Tibial nerve (tissue), 4 donors: ENCODE data around the gene ZFC3H1. TPM values are rescaled to one million over a fixed set of nuclear protein-coding genes. Genes with fewer than 3 reads are reported as not detected.
"Not testable (repeated sequence)": the region's sequence is repeated elsewhere in the genome, so short reads cannot be mapped to it uniquely, and the experiment has no call there.

Source experiments
- DNase-seq, 2 donors: peaks; one replicate each; pipeline ENCODE4 v3.0.0-alpha.2; 2019; ENCODE audit warnings: low spot score in 2 of 2
- H3K27ac ChIP-seq, 4 donors: fragments of 200-600 bp; sonication (generic) in 3 of 4; one replicate each; pipeline ENCODE4 v1.5.1; 2017 to 2019; ENCODE audit warnings: mild to moderate bottlenecking in 1 of 4
- H3K27me3 ChIP-seq, 2 donors: fragments of 200-600 bp; sonication (generic) in 1 of 2; one replicate each; pipeline versions ENCODE4 v1.5.1 to v1.6.0; 2017 to 2019
- H3K36me3 ChIP-seq, 3 donors: fragments of 200-600 bp; sonication (generic); one replicate each; pipeline ENCODE4 v1.5.1; 2018 to 2019
- H3K4me1 ChIP-seq, 4 donors: fragments of 200-600 bp; sonication (generic) in 3 of 4; one replicate each; pipeline ENCODE4 v1.5.1; 2017 to 2019
- H3K4me3 ChIP-seq, 4 donors: fragments of 200-600 bp; sonication (generic) in 3 of 4; one replicate each; pipeline ENCODE4 v1.5.1; 2017 to 2019; ENCODE audit warnings: mild to moderate bottlenecking in 1 of 4, moderate library complexity in 1 of 4
- H3K9me3 ChIP-seq, 4 donors: fragments of 200-600 bp; sonication (generic) in 3 of 4; one replicate each; pipeline ENCODE4 v1.5.1; 2017 to 2019
- EP300 ChIP-seq, 2 donors: sonication (generic); formaldehyde crosslinking; IDR thresholded peaks; one replicate each; pipeline ENCODE4 v1.6.1; 2017; ENCODE audit warnings: antibody characterized with exemption in 2 of 2, mild to moderate bottlenecking in 1 of 2
- POLR2A ChIP-seq, 2 donors: fragments of 450-650 bp; IDR thresholded peaks; one replicate each; pipeline ENCODE4 v1.6.1; 2017; ENCODE audit warnings: antibody characterized with exemption in 2 of 2, mild to moderate bottlenecking in 2 of 2, moderate library complexity in 2 of 2
- WGBS, 2 donors: methylation state at CpG; one replicate each; pipeline ENCODE4 v1.1.5; 2018; 5-methylcytosine and 5-hydroxymethylcytosine counted together
- total RNA-seq, 4 donors: library from RNA; depleted of rRNA; stranded (reverse); fragments of >200 nt; gene quantifications; one replicate each; pipeline ENCODE4 v1.1.0, GENCODE V29; 2016
- TF ChIP-seq, protein P1 (sequence below), 5 experiments: fragments of 200-600 bp in 3 of 5; fragments of 450-650 bp in 2 of 5; sonication (generic) in 3 of 5; IDR thresholded peaks; one replicate each; pipeline ENCODE4 v1.5.1; 2016 to 2019; ENCODE audit warnings: antibody characterized with exemption in 5 of 5, mild to moderate bottlenecking in 3 of 5, moderate library complexity in 2 of 5

The ZFC3H1 gene
- total RNA-seq, 4 donors from 2014 or later: 47.1 to 95.3 (median 79.8) TPM

DNA sequence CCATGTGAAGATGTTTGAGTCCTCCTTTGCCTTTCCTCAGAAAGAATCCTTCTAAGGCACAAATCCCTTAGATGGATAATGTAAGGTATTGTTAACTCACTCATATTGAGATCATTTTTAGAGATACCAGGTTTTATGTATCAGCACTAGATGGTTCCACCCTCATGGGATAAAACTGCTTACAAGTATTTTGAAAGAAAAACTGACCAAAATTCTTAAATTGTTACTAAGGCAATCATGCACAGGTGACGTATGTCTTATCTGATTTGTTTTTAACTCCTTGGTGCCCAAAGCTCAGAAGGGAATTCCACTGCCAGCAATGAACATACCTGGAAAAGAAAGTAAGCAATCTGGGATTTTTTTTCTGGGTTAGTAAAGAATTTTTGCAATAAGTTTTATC is 78.4 kb downstream of the ZFC3H1 start:
- Histone ChIP-seq H3K36me3 (no peaks in the 10 kb centered on the region), H3K27me3 (no peaks in the 10 kb centered on the region), H3K9me3 (no peaks in the 10 kb centered on the region), H3K4me3 (no peak overlapping the region), H3K4me1 (no peaks in the 10 kb centered on the region), H3K27ac (no peak overlapping the region)
- WGBS, 2 donors: 47 to 62% methylated on average over 1 of the region's 1 CpG
- TF ChIP-seq POLR2A (IDR thresholded peaks at IDR 0.05) (no peak), EP300 (IDR thresholded peaks at IDR 0.05) (no peak)
- TF ChIP-seq, protein P1, sequence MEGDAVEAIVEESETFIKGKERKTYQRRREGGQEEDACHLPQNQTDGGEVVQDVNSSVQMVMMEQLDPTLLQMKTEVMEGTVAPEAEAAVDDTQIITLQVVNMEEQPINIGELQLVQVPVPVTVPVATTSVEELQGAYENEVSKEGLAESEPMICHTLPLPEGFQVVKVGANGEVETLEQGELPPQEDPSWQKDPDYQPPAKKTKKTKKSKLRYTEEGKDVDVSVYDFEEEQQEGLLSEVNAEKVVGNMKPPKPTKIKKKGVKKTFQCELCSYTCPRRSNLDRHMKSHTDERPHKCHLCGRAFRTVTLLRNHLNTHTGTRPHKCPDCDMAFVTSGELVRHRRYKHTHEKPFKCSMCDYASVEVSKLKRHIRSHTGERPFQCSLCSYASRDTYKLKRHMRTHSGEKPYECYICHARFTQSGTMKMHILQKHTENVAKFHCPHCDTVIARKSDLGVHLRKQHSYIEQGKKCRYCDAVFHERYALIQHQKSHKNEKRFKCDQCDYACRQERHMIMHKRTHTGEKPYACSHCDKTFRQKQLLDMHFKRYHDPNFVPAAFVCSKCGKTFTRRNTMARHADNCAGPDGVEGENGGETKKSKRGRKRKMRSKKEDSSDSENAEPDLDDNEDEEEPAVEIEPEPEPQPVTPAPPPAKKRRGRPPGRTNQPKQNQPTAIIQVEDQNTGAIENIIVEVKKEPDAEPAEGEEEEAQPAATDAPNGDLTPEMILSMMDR (IDR thresholded peaks at IDR 0.05): no peak
- DNase-seq: no peak

DNA sequence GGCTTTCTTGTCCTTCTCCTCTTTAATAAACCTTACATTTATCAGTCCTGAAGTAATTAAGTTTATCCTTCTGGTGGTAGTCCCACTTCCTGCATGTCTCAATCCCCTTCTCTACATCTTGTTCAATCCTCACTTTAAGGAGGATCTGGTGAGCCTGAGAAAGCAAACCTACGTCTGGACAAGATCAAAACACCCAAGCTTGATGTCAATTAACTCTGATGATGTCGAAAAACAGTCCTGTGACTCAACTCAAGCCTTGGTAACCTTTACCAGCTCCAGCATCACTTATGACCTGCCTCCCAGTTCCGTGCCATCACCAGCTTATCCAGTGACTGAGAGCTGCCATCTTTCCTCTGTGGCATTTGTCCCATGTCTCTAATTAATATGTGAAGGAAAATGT is 79.3 kb downstream of the ZFC3H1 start:
- Histone ChIP-seq H3K9me3 (no peaks in the 10 kb centered on the region), H3K36me3 (no peaks in the 10 kb centered on the region), H3K27ac (no peak overlapping the region), H3K4me1 (no peaks in the 10 kb centered on the region), H3K27me3 (no peaks in the 10 kb centered on the region), H3K4me3 (no peak overlapping the region)
- no peak for DNase-seq
- TF ChIP-seq, protein P1 (IDR thresholded peaks at IDR 0.05): no peak
- TF ChIP-seq EP300 (IDR thresholded peaks at IDR 0.05): no peak
- no peak for TF ChIP-seq POLR2A (IDR thresholded peaks at IDR 0.05)
- WGBS, 2 donors: 82 to 89% methylated on average over 3 of the region's 3 CpGs

DNA sequence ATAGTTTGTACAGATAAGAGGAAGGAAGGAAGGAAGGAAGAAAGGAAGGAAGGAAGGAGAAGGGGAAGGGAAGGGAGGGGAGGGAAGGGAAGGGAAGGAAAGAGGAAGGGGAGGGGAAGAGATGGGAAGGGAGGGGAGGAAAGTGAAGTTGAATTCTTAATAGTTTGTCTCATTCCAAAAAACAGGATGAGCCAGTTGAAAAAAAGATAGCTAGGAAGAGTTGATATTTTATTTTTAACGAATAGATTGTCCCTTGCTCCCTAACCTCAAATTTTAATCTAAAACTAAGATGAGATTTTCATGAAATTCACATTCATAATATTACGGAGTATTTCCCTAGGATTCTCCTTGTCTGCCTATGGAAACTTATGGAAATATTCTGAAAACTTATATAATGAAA is 80.7 kb downstream of the ZFC3H1 start:
- no peak for TF ChIP-seq EP300 (IDR thresholded peaks at IDR 0.05)
- WGBS, 2 donors: 87 to 90% methylated on average over 2 of the region's 2 CpGs
- Histone ChIP-seq H3K4me1 (no peaks in the 10 kb centered on the region), H3K9me3 (no peaks in the 10 kb centered on the region), H3K27me3 (no peaks in the 10 kb centered on the region), H3K4me3 (no peak overlapping the region), H3K36me3 (no peaks in the 10 kb centered on the region), H3K27ac (no peak overlapping the region)
- DNase-seq: no peak

DNA sequence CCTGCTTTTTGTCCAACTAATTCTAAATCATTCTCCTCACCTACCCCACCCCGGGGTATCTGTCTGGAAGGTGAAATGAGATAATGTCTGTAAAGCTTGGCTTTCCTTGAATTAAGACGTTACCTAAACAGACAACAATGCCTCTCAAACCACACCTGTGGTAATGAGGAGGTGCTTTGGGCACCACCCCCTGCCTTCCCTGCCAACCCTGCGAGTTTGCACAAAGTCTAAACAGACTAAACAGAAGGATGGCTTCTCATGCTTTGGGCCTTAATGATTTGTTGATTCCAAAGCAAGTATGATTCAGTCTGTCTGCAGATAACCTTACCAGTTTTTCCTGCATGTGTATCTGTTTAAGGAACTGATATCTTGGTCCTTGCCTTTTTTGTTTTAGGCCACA is 82.4 kb downstream of the ZFC3H1 start:
- TF ChIP-seq, protein P1 (IDR thresholded peaks at IDR 0.05): no peak
- TF ChIP-seq POLR2A (IDR thresholded peaks at IDR 0.05) (no peak), EP300 (IDR thresholded peaks at IDR 0.05) (no peak)
- Histone ChIP-seq H3K4me1 (no peaks in the 10 kb centered on the region), H3K4me3 (no peak overlapping the region), H3K9me3 (no peaks in the 10 kb centered on the region), H3K27ac (no peak overlapping the region), H3K36me3 (no peaks in the 10 kb centered on the region), H3K27me3 (no peaks in the 10 kb centered on the region)
- WGBS, 2 donors: 87 to 88% methylated on average over 3 of the region's 3 CpGs
- DNase-seq: no peak

DNA sequence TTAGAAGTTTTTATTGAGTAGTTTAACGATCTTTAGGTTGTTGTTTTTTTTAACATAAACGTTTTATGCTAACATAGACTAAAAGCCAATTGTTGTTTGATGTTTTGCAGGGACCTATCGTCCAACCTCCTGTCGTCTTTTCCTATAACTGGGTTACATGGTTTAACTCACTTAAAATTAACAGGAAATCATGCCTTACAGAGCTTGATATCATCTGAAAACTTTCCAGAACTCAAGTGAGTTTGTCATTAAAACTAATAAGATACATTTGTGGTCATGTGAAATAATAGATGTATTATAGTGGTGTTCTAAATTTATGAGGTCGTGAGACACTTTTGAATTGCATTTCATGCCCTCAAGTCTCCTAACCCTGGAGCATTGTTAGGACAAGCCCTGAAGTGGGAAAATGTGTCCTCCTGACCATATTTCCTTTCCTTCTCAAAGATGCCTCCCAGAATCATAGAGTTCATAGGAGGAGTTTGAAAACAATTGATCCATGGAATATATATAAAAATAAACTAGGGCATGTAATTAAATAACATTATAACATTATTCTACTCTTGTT is 84.9 kb downstream of the ZFC3H1 start:
- no peak for DNase-seq
- Histone ChIP-seq H3K4me1 (no peaks in the 10 kb centered on the region), H3K36me3 (no peaks in the 10 kb centered on the region), H3K27ac (no peak overlapping the region), H3K27me3 (no peaks in the 10 kb centered on the region), H3K4me3 (no peak overlapping the region), H3K9me3 (no peaks in the 10 kb centered on the region)
- WGBS, 2 donors: 50 to 54% methylated on average over 5 of the region's 5 CpGs
- TF ChIP-seq POLR2A (IDR thresholded peaks at IDR 0.05): no peak

DNA sequence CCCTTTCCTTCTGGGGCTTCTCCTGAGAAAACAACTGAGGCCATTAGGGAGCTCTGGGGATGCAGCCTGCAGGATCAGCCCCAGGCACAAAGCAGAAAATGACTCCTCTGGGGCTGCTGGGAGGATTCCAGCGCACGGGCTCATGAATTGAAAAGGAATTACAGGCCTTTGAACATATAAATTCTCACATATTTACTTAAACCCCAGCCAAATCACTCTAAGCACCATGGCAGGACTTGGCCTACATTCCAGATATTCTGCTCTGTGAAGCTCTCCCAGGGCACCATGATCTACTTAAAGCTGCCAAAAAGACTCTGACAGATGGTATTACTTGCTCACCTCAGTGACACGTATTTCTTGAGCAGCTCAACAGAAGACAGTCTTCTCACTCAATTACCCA is 87.2 kb downstream of the ZFC3H1 start:
- DNase-seq: no peak
- Histone ChIP-seq H3K27ac (no peak overlapping the region), H3K36me3 (no peaks in the 10 kb centered on the region), H3K27me3 (no peaks in the 10 kb centered on the region), H3K4me1 (no peaks in the 10 kb centered on the region), H3K4me3 (no peak overlapping the region), H3K9me3 (no peaks in the 10 kb centered on the region)
- WGBS, 2 donors: 45 to 58% methylated on average over 3 of the region's 3 CpGs
- TF ChIP-seq, protein P1 (IDR thresholded peaks at IDR 0.05): no peak
- TF ChIP-seq EP300 (IDR thresholded peaks at IDR 0.05) (no peak), POLR2A (IDR thresholded peaks at IDR 0.05) (no peak)

DNA sequence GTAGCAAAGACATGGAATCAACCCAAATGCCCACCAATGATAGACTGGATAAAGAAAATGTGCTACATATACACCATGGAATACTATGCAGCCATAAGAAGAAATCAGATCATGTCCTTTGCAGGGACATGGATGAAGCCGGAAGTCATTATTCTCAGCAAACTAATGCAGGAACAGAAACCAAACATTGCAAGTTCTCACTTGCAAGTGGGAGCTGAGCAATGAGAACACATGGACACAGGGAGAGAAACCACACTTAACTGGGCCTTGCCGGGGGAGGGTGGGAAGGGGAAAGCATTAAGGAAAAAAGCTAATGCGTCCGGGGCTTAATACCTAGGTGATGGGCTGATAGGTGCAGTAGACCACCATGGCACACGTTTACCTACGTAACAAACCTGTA is 93.8 kb downstream of the ZFC3H1 start:
- 77 to 96% methylated on average over 6 of the region's 6 CpGs for WGBS, 2 donors
- H3K4me3 ChIP-seq, H3K27ac ChIP-seq: not testable (repeated sequence)

More for the DNA sequence above, 93.8 kb downstream of the ZFC3H1 start:
- H3K36me3 ChIP-seq, H3K4me1 ChIP-seq, H3K27me3 ChIP-seq, DNase-seq, H3K9me3 ChIP-seq: not testable (repeated sequence)
